Activated naive CD8-positive, alpha-beta T cell treated with anti-CD3 and anti-CD28 coated beads, Interleukin-2, amount 50 U/mL, for 24 hours (primary cell): ENCODE data around the gene CHRM4.

Experiments
- ATAC-seq: fragments of 150-1000 bp; cut with Tn5 transposase; one replicate; pipeline ENCODE4 v1.10.0; 2021
- DNase-seq: peaks from one replicate; pipeline ENCODE4 v3.0.0; 2021
- H3K27ac Mint-ChIP-seq: one replicate; pipeline ENCODE4 v1.8.0; 2021; ENCODE audit warnings: mild to moderate bottlenecking, mixed read lengths
- H3K27me3 Mint-ChIP-seq: one replicate; pipeline ENCODE4 v1.8.0; 2021; ENCODE audit warnings: mixed read lengths
- H3K36me3 Mint-ChIP-seq: one replicate; pipeline ENCODE4 v1.8.0; 2021; ENCODE audit warnings: low read depth, mixed read lengths
- H3K4me1 Mint-ChIP-seq: one replicate; pipeline ENCODE4 v1.8.0; 2021; ENCODE audit warnings: mixed read lengths
- H3K4me3 Mint-ChIP-seq: one replicate; pipeline ENCODE4 v1.8.0; 2021; ENCODE audit warnings: mild to moderate bottlenecking, moderate library complexity, mixed read lengths
- H3K9me3 Mint-ChIP-seq: one replicate; pipeline ENCODE4 v1.8.0; 2021; ENCODE audit warnings: mixed read lengths

CHRM4 gene

DNA sequence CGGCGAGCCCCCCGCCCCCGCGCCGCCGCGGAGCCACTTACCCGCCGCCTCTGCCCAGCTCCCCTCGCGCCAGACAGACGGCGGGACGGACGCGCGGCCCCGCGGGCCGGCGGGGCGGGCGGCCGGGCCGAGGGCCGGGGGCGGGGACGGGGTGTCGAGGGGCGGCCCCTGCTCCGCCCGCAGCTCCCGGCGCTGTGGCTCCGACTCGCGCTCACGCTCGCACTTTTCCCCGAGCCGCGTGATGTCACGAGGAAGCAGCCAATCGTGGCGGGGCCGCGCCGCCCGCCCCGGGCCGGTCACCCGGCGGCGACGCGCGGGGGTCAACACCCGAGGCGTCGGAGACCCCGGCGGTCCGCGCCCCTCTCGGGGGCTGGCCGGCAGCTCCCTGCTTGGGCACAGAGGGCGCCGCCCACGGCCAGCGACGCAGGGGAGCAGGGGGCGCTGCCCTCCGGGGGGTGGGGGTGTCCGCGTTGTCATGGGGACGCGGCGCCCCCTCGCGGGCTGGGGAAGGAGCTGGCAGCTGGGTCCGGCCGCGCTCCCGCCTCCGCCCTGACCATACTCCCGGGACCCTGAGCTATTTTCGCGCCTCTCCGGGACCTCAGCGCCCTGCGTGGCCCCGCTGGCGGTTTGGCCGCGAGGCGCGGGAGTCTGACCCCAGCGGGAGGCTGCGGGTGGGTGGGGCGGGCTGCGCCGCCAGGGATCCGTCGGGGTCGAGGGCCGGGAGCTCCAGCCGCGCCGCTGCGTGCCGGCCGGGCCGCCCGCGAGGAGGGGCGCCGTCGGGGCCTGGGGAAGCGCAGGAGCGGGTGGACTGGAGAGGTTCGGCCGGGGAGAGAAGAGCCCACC is at the start of gene CHRM4:
CHRM4 (minus strand) TSS at position 199 of the 843 bp plus-strand sequence. CDS start 5,219 bp downstream, outside the sequence.
- DNase-seq: no peak
- H3K27ac Mint-ChIP-seq: no peak within 1 kb of the TSS
- no peaks in the 10 kb centered on the region for H3K9me3 Mint-ChIP-seq
- ATAC-seq: no peak
- peak within 1 kb of the TSS; percentile 68 for H3K4me3 Mint-ChIP-seq
- peaks cover 54% of the 10 kb centered on the region for H3K27me3 Mint-ChIP-seq
- H3K36me3 Mint-ChIP-seq: peaks cover 1% of the 10 kb centered on the region
- peaks cover 20% of the 10 kb centered on the region for H3K4me1 Mint-ChIP-seq

DNA sequence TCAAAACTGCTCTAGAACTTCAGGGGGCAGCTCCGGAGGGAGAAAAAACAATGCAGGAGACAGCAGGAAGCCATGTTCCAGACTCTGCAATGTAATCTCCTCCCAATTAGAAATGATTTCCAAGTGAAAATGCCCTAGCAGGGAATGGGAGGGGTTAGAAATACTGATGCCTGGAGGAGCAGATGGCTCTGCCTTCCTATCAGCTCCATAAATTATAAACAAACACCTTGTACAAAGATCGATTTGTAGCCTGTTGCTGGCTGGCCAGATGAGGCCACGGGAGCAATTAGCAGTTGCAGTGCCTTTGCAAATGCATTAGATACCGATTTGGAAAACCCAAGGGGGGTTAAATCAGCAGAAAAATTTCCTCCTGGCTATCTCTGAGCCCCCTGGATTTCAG is 46.6 kb upstream of the CHRM4 start:
- H3K27me3 Mint-ChIP-seq: no peaks in the 10 kb centered on the region
- H3K4me1 Mint-ChIP-seq: no peaks in the 10 kb centered on the region
- H3K36me3 Mint-ChIP-seq: peaks cover 25% of the 10 kb centered on the region
- ATAC-seq (no peak), DNase-seq (no peak)
- no peak overlapping the region for H3K4me3 Mint-ChIP-seq
- H3K9me3 Mint-ChIP-seq: no peaks in the 10 kb centered on the region
- no peak overlapping the region for H3K27ac Mint-ChIP-seq

DNA sequence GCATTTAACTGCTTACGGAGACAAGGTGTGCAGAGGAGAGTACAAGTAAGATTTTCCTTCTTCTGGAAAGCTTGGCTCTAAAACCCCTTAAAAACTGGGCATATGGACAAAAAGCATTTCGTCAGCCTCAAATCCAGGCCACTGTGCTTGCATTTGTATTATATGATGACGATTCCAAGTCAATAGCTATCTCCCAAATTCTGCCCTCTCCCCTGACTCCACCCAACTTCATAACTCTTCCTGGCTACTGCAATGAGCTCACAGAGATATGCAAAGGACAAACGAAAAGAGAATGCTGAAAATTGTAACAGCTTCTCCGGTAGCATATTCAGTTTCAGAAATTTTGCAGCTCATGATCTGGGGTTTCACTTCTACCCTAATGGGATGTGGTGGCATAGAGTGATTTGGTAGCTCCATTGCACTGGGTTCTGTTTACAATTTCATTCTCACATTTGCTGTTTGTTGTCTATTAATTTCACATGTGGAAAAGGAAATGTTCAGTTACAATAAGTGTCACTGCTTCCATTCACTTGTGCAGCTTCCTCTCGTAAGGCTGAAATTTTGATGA is 45.6 kb upstream of the CHRM4 start:
- no peaks in the 10 kb centered on the region for H3K27me3 Mint-ChIP-seq
- no peaks in the 10 kb centered on the region for H3K9me3 Mint-ChIP-seq
- DNase-seq: no peak
- no peak for ATAC-seq
- no peaks in the 10 kb centered on the region for H3K4me1 Mint-ChIP-seq
- H3K27ac Mint-ChIP-seq: no peak overlapping the region
- peaks cover 18% of the 10 kb centered on the region for H3K36me3 Mint-ChIP-seq
- no peak overlapping the region for H3K4me3 Mint-ChIP-seq

DNA sequence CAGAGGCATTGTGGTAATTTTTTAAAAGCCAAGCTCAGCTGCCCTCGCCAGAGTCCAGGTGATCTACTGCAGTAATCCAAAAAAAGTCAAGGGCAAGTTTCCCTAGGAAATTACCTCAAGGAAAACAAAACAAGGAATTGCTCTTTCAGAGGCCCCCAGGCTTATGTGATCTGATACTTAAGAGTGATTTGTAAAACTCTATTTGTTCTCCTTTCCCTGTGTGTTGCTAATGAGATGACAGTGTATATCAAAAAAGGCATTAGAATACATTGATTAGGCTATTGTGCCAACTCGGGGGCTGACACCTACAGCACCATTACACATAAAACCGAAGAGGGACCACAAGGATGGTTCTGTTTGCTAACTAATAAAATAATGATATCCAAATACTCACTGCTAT is 44.5 kb upstream of the CHRM4 start:
- Mint-ChIP-seq H3K4me1 (no peaks in the 10 kb centered on the region), H3K36me3 (peaks cover 11% of the 10 kb centered on the region), H3K27me3 (no peaks in the 10 kb centered on the region), H3K9me3 (no peaks in the 10 kb centered on the region), H3K27ac (no peak overlapping the region), H3K4me3 (no peak overlapping the region)
- no peak for DNase-seq
- ATAC-seq: no peak

DNA sequence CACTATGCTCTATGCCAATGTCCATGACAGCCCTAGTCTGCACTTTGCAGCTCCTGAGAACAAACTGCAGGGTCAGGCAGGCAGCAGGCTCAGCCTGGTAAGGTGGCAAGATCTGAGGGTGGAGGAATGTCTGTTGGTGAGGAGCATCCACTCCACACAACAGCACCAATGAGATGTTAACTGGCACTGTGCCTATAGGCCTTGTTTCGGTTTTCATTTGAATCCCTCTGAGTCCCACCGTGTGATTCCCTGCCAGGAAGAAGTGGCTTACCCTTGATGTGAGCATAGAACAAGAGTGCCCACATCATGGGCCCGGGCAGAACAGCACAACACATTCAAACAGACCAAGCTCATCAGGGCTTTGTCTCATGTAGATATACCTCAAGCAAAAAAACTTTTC is 44.1 kb upstream of the CHRM4 start:
- Mint-ChIP-seq H3K9me3 (no peaks in the 10 kb centered on the region), H3K4me3 (no peak overlapping the region), H3K4me1 (no peaks in the 10 kb centered on the region), H3K27me3 (no peaks in the 10 kb centered on the region), H3K27ac (no peak overlapping the region), H3K36me3 (peaks cover 11% of the 10 kb centered on the region)
- DNase-seq: no peak
- ATAC-seq: no peak

DNA sequence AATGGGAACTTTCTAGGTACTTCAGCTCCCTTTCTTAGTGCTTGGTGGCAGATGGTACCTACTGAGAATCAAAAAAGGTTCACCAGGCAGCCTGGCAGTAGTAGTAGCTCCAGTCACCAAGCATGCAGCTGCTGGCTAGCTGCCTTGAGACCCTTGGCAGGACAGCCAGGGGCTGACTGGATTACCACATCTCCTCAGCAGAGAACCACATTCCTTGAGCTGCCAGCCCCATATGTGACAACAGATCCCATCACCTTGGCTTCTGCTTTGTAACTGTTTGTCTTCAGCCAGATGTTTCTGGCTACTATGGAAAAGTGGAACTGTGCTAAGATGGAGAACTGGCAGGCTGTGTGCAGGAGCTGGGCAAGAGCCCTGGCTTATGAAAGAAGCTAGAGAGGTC is 39.6 kb upstream of the CHRM4 start:
- no peak for DNase-seq
- Mint-ChIP-seq H3K4me1 (no peaks in the 10 kb centered on the region), H3K36me3 (peaks cover 19% of the 10 kb centered on the region), H3K27ac (no peak overlapping the region), H3K27me3 (no peaks in the 10 kb centered on the region), H3K4me3 (no peak overlapping the region), H3K9me3 (no peaks in the 10 kb centered on the region)
- no peak for ATAC-seq

DNA sequence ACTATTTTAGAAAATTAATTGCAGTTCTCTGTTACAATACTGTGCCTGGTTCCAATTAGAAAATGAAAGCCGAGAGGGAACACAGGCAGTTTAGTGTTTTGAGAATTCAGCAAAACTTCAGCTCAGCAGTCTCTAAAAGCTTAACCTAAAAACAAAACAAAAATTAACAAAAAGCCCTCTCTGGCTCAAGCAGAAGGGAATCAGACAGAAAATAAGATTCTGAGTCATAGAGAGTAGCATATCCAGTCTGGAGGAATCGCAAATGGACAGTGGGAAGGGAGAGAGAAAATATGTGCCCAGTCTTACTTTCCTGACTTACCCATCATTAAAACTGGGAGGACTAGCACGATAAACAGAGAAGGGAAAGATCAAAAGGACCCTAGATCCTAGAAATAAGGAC is 38.1 kb upstream of the CHRM4 start:
- H3K9me3 Mint-ChIP-seq: no peaks in the 10 kb centered on the region
- no peaks in the 10 kb centered on the region for H3K4me1 Mint-ChIP-seq
- DNase-seq: no peak
- peaks cover 19% of the 10 kb centered on the region for H3K36me3 Mint-ChIP-seq
- no peak for ATAC-seq
- H3K27ac Mint-ChIP-seq: no peak overlapping the region
- H3K27me3 Mint-ChIP-seq: no peaks in the 10 kb centered on the region
- H3K4me3 Mint-ChIP-seq: no peak overlapping the region

DNA sequence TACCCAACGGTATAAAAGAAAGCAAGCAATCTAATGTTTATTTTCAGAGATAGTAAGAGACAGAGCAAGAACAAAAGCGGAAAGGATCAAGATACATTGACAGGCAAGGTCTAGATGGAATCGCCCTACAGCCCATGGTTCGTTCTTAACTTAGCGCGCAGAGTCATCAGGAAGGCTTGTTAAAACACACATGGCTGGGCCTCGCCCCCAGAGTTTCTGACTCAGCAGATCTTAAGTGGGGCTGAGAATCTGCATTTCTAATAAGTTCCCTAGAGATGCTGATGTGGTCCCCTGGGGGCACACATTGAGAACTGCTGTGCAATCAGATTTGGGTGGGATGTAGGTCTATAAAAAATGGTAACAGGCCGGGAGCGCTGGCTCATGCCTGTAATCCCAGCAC is 35.8 kb upstream of the CHRM4 start:
- H3K4me1 Mint-ChIP-seq: no peaks in the 10 kb centered on the region
- peaks cover 17% of the 10 kb centered on the region for H3K36me3 Mint-ChIP-seq
- no peaks in the 10 kb centered on the region for H3K9me3 Mint-ChIP-seq
- no peak overlapping the region for H3K27ac Mint-ChIP-seq
- DNase-seq: no peak
- H3K4me3 Mint-ChIP-seq: no peak overlapping the region
- no peak for ATAC-seq
- no peaks in the 10 kb centered on the region for H3K27me3 Mint-ChIP-seq

DNA sequence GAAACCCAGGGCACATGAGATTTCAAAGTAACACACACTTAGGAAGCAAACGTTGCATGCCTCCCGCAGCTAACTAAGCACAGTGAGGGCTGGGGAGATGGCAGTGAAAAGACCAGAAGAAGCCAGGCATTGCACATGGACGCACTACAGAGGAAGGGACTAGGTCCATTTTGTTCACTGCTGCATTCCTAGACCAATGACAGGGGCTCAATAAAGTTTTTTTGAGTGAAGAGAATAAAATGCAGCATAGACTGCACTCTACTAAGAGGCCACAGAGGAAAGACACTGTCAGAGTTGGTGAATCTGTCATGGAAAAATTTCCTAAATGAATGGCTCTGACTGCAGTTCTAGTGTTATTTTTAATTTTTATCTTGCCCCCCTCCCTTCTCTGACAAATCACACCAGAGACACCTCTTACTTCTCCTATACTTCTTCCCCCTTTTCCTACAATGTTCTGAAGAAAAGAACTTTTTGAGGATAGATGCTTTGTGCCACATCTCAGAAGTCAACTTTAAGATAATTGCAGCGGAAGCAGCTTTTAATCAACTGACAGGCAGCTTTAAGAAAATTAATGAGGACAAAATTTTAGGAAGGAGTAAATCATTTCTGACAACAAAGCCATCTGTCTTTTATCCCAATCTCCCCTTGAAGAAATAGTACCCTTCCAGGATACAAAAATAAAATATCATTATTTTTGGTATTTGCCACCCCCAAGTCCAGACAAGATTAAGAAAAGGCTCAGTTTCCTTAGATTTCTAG is 34.8 kb upstream of the CHRM4 start:
- Mint-ChIP-seq H3K4me3 (no peak overlapping the region), H3K4me1 (no peaks in the 10 kb centered on the region), H3K36me3 (peaks cover 19% of the 10 kb centered on the region), H3K27ac (no peak overlapping the region), H3K9me3 (no peaks in the 10 kb centered on the region), H3K27me3 (no peaks in the 10 kb centered on the region)
- ATAC-seq (no peak), DNase-seq (no peak)

DNA sequence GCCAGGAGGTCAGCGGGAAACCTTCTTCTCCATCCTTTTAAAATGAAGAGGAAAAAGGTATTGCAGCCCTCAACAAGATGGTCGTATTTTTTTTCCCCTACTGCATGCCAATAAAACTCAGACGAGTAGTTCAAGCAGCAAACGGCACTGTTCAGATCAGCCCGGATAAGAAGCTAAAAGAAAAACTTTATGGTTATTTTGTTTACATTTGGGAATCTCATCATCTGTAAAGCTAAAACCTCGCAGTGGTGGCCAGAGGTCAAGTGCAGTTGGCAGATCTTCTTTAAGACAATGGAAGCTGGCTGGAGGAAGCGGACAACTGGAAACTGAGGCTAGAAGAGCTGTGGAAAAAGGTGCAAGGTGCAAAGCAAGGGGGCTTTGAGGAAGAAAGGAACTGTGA is 31.0 kb upstream of the CHRM4 start:
- no peaks in the 10 kb centered on the region for H3K9me3 Mint-ChIP-seq
- no peak for ATAC-seq
- H3K36me3 Mint-ChIP-seq: peaks cover 10% of the 10 kb centered on the region
- no peak overlapping the region for H3K27ac Mint-ChIP-seq
- peaks cover 11% of the 10 kb centered on the region for H3K4me1 Mint-ChIP-seq
- H3K4me3 Mint-ChIP-seq: no peak overlapping the region
- H3K27me3 Mint-ChIP-seq: no peaks in the 10 kb centered on the region
- no peak for DNase-seq

DNA sequence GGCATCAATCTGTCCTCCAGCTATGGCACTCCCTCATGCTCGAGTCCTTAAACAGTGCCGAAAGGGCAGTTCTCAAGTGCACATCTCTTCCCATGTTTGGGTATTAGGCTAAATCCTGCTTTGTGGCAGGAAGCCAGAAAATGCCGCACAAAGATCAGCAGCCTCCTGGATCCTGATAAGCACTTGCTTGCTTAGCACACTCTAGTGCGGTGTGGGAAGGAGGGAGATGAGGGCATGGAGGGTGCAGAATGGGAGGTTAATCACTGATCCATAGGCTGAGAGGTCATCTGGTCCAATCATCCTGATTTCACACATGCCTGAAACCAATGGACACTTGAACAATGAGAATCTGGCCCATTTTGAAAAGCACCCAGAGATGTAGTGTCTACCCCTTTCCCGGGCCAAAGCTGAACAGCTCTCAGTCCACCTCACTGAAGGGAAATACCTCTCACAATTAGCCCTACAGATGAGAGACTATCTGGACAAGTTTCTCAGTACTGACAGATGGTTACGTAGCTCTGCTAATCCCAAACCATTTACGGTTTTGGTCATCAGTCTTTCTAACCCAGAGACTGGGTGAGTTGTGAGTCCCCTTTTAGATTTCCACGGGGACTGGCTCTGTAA is 29.8 kb upstream of the CHRM4 start:
- ATAC-seq: no peak
- H3K4me3 Mint-ChIP-seq: no peak overlapping the region
- H3K9me3 Mint-ChIP-seq: no peaks in the 10 kb centered on the region
- no peak for DNase-seq
- H3K4me1 Mint-ChIP-seq: peaks cover 11% of the 10 kb centered on the region
- no peak overlapping the region for H3K27ac Mint-ChIP-seq
- H3K27me3 Mint-ChIP-seq: no peaks in the 10 kb centered on the region
- peaks cover 12% of the 10 kb centered on the region for H3K36me3 Mint-ChIP-seq

DNA sequence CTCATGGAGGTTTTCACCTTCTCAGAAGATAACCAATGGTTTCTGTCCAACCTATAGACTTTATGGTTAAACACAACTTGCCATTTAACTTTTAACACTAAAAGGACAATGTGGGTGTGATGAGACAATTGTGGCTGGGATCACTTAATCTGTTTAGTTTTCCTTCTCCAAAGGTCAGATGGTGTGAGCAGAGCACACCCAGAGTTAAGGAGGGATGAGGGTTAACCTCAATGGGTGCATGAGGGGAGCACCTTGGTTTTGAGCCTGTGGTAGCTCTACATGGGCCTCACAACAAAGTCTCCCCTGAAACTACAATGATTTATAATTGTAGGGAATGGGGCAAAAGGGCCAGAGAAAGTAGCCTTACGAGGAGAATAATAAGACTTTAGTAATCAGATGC is 28.9 kb upstream of the CHRM4 start:
- Mint-ChIP-seq H3K9me3 (no peaks in the 10 kb centered on the region), H3K4me1 (peaks cover 16% of the 10 kb centered on the region), H3K27me3 (no peaks in the 10 kb centered on the region), H3K36me3 (peaks cover 12% of the 10 kb centered on the region), H3K27ac (no peak overlapping the region), H3K4me3 (no peak overlapping the region)
- ATAC-seq (peak; percentile 82), DNase-seq (no peak)

DNA sequence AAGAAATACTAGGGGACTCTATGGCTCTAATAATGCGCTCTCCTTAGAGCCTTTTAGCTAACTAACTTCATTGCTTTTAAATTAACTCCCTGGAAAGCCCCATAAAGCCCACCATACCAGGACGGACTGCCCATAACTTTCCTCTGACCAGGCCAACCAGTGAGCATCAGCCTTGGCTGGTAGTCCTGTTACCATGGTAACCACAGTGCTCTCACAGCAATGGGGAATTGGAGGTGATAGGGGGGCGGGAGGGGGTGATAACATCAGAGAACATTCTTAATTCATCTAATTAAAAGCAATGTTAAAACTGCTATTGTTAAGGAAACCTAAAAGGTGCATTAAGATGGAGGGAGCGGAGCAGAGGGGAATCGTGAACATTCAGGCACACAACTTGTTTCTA is 27.2 kb upstream of the CHRM4 start:
- ATAC-seq (no peak), DNase-seq (no peak)
- no peak overlapping the region for H3K4me3 Mint-ChIP-seq
- H3K27ac Mint-ChIP-seq: no peak overlapping the region
- no peaks in the 10 kb centered on the region for H3K9me3 Mint-ChIP-seq
- H3K36me3 Mint-ChIP-seq: peaks cover 22% of the 10 kb centered on the region
- H3K4me1 Mint-ChIP-seq: peaks cover 33% of the 10 kb centered on the region
- H3K27me3 Mint-ChIP-seq: no peaks in the 10 kb centered on the region

DNA sequence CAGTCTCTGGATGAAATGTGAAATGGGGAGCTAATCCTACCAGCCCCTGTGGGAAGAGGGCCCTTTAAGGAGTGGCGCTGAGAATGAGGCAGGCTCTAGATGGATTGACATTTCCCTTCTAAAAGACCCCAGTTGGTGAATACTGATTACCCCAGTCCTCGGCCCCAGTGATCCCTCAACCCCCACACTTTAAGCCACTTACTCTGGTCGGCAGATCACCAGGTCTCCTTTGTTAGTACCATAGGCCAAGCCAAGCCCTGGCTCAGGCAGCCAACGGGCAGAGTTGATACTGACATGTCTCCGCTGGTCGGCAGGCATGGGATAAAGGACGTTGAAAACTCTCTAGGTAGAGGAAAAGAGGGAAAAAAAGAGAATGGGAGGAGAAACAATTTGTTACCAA is 26.1 kb upstream of the CHRM4 start:
- no peak for DNase-seq
- Mint-ChIP-seq H3K4me1 (peaks cover 33% of the 10 kb centered on the region), H3K4me3 (no peak overlapping the region), H3K9me3 (no peaks in the 10 kb centered on the region), H3K36me3 (peaks cover 20% of the 10 kb centered on the region), H3K27me3 (no peaks in the 10 kb centered on the region), H3K27ac (no peak overlapping the region)
- no peak for ATAC-seq

DNA sequence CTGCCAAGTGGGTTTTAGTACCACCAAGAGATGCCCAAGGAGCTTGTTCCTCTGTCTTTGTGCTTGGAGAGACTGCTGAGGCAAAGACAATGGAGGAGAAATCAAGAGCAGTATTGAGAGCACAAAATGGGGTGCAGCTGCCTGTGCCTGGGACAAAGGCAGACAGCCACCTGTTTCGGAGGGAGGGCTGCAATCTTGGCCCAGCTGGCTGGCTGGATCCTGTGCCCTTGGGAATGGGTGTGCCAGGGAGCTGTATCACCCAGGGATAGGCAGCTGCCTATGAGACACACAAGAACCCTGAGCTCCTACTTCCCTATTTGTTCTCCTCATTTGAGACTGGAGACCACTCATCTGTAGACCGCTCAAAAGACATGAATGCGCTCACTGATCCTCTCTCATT is 23.3 kb upstream of the CHRM4 start:
- no peaks in the 10 kb centered on the region for H3K27me3 Mint-ChIP-seq
- ATAC-seq: no peak
- peaks cover 22% of the 10 kb centered on the region for H3K4me1 Mint-ChIP-seq
- no peak overlapping the region for H3K4me3 Mint-ChIP-seq
- no peaks in the 10 kb centered on the region for H3K9me3 Mint-ChIP-seq
- peaks cover 16% of the 10 kb centered on the region for H3K36me3 Mint-ChIP-seq
- H3K27ac Mint-ChIP-seq: no peak overlapping the region
- no peak for DNase-seq
